ENCODE results near the gene FOXP1. TPM values are rescaled to one million over a fixed set of nuclear protein-coding genes. Genes with fewer than 3 reads are reported as not detected.
A peak's percentile ranks its signal among the peaks of the same experiment; 100 is the strongest.

FOXP1 gene
- polyA plus RNA-seq, 1 donor (not counting 4 experiments of a cell fraction or from before 2014, with no cell fraction given): 14.6 TPM

DNA sequence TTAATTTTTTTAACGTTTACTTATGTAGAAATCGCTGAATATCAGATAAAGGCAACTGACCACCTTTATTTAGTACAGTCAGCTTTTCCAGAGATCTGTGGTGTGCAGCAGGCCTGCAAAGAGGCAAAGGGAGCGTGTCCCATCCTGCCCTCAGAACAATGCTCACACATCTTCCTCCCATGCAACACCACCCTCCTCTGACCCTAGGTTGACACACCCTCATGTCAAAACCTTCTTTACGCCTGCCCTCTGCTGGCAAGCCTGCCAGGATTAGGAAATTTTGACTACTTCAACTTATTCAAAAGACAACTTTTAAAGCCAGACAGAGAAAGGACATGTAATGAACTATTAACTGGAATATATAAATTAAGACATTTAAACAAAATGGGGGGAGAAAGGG lies 513.7 kb downstream of the FOXP1 start:
- no peaks in the 10 kb centered on the region for H3K9me1 ChIP-seq (ENCODE audit: control insufficient read depth, extremely low read depth, insufficient read depth, low read length)
- no peak overlapping the region for H3K4me3 ChIP-seq (ENCODE audit: control insufficient read depth in 2 of 3, extremely low read depth in 1 of 3, insufficient read depth in 2 of 3, low read depth in 1 of 3, low read length in 3 of 3)
- H3K27me3 ChIP-seq (ENCODE audit: control insufficient read depth, extremely low read depth, insufficient read depth, low read length): no peaks in the 10 kb centered on the region
- H3K27ac ChIP-seq (ENCODE audit: control insufficient read depth, insufficient read depth, low read length): peak overlapping the region; percentile 58
- no peak overlapping the region for H2AFZ ChIP-seq (ENCODE audit: control insufficient read depth, low read length)
- no peaks in the 10 kb centered on the region for H3K9me3 ChIP-seq (ENCODE audit: control insufficient read depth, low read depth, low read length)
- peak; percentile 98 for DNase-seq (ENCODE audit: low read depth, low spot score)
- H4K20me1 ChIP-seq (ENCODE audit: control insufficient read depth, extremely low read depth, insufficient read depth, low read length): no peaks in the 10 kb centered on the region
- H3K9ac ChIP-seq (ENCODE audit: control insufficient read depth, extremely low read depth, insufficient read depth, low read length): peak overlapping the region; percentile 58
- H3K4me1 ChIP-seq (ENCODE audit: control insufficient read depth, extremely low read depth, insufficient read depth, low read length): peaks cover 35% of the 10 kb centered on the region
- peak; percentile 97 for FAIRE-seq
- H3K36me3 ChIP-seq (ENCODE audit: control insufficient read depth in 2 of 2, extremely low read depth in 1 of 2, insufficient read depth in 2 of 2, low read length in 2 of 2): no peaks in the 10 kb centered on the region
- H3K4me2 ChIP-seq (ENCODE audit: control insufficient read depth, extremely low read depth, insufficient read depth, low read depth, low read length): peak overlapping the region; percentile 76
- dilution Hi-C loops (cut with MboI; ENCODE audit: extremely low pct_ligation_motif_present, low sequenced_read_pairs): no loop called here
- no peaks in the 10 kb centered on the region for H3K79me2 ChIP-seq (ENCODE audit: control insufficient read depth, insufficient read depth, low read length)
- TF ChIP-seq, protein P1, sequence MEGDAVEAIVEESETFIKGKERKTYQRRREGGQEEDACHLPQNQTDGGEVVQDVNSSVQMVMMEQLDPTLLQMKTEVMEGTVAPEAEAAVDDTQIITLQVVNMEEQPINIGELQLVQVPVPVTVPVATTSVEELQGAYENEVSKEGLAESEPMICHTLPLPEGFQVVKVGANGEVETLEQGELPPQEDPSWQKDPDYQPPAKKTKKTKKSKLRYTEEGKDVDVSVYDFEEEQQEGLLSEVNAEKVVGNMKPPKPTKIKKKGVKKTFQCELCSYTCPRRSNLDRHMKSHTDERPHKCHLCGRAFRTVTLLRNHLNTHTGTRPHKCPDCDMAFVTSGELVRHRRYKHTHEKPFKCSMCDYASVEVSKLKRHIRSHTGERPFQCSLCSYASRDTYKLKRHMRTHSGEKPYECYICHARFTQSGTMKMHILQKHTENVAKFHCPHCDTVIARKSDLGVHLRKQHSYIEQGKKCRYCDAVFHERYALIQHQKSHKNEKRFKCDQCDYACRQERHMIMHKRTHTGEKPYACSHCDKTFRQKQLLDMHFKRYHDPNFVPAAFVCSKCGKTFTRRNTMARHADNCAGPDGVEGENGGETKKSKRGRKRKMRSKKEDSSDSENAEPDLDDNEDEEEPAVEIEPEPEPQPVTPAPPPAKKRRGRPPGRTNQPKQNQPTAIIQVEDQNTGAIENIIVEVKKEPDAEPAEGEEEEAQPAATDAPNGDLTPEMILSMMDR (optimal IDR thresholded peaks at IDR 0.05 in 1 of 3, IDR thresholded peaks at IDR 0.05 in 1 of 3, conservative IDR thresholded peaks at IDR 0.05 in 1 of 3; ENCODE audit: extremely low read depth in 1 of 3, insufficient read depth in 2 of 3, low read length in 3 of 3): peak; percentile 71 to 91 (median 87)
- TF ChIP-seq EZH2 (IDR thresholded peaks at IDR 0.05; ENCODE audit: low read length): no peak

DNA sequence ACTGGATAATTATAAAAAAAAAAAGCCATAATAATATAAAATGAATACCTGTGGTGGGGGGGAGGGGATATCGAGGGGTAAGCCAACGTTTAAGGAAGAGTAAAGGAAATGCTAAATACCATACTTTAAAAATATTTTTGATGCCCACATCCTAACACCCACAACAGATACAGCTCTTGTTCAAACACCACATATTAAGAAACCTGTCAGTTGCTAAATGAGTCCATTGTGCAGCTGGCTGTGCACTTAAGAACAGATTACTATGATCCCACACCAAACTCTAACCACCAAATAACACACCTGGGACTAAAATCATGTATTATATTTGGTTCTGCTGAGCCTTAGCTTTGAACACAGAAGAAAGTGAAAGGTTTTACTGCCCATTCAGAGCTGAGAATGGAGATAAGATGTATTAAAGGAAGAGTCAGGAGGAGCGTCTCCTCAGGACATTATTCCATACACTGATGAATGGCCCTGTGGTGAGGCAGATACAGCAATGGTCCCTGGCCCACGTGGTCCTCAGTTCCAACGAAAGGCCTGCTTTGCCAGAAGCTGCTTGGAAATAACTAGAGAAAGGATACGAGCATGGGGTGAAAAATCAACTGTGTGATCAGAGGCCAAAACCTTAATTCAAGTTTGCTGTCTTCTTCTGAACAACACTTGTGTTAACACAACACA lies 515.4 kb downstream of the FOXP1 start:
- H2AFZ ChIP-seq (ENCODE audit: control insufficient read depth, low read length): peak overlapping the region; percentile 28
- FAIRE-seq: no peak
- H3K27ac ChIP-seq (ENCODE audit: control insufficient read depth, insufficient read depth, low read length): no peak overlapping the region
- H3K36me3 ChIP-seq (ENCODE audit: control insufficient read depth in 2 of 2, extremely low read depth in 1 of 2, insufficient read depth in 2 of 2, low read length in 2 of 2): no peaks in the 10 kb centered on the region
- no peaks in the 10 kb centered on the region for H3K9me1 ChIP-seq (ENCODE audit: control insufficient read depth, extremely low read depth, insufficient read depth, low read length)
- TF ChIP-seq EZH2 (IDR thresholded peaks at IDR 0.05; ENCODE audit: low read length): no peak
- TF ChIP-seq, protein P1 (optimal IDR thresholded peaks at IDR 0.05 in 1 of 3, IDR thresholded peaks at IDR 0.05 in 1 of 3, conservative IDR thresholded peaks at IDR 0.05 in 1 of 3; ENCODE audit: extremely low read depth in 1 of 3, insufficient read depth in 2 of 3, low read length in 3 of 3): no peak
- no peak overlapping the region for H3K9ac ChIP-seq (ENCODE audit: control insufficient read depth, extremely low read depth, insufficient read depth, low read length)
- H4K20me1 ChIP-seq (ENCODE audit: control insufficient read depth, extremely low read depth, insufficient read depth, low read length): no peaks in the 10 kb centered on the region
- H3K4me3 ChIP-seq (ENCODE audit: control insufficient read depth in 2 of 3, extremely low read depth in 1 of 3, insufficient read depth in 2 of 3, low read depth in 1 of 3, low read length in 3 of 3): no peak overlapping the region
- no peaks in the 10 kb centered on the region for H3K27me3 ChIP-seq (ENCODE audit: control insufficient read depth, extremely low read depth, insufficient read depth, low read length)
- no peak overlapping the region for H3K4me2 ChIP-seq (ENCODE audit: control insufficient read depth, extremely low read depth, insufficient read depth, low read depth, low read length)
- H3K4me1 ChIP-seq (ENCODE audit: control insufficient read depth, extremely low read depth, insufficient read depth, low read length): peaks cover 37% of the 10 kb centered on the region
- H3K9me3 ChIP-seq (ENCODE audit: control insufficient read depth, low read depth, low read length): no peaks in the 10 kb centered on the region
- dilution Hi-C loops (cut with MboI; ENCODE audit: extremely low pct_ligation_motif_present, low sequenced_read_pairs): no loop called here
- DNase-seq (ENCODE audit: low read depth, low spot score): no peak
- peaks cover 15% of the 10 kb centered on the region for H3K79me2 ChIP-seq (ENCODE audit: control insufficient read depth, insufficient read depth, low read length)

All from keratinocyte (primary cell).